Measurements from ENCODE around the gene OR9Q1. TPM values are rescaled to one million over a fixed set of nuclear protein-coding genes. Genes with fewer than 3 reads are reported as not detected.

Gene OR9Q1
- total RNA-seq, 1 donor from 2014 or later, result not detected

DNA sequence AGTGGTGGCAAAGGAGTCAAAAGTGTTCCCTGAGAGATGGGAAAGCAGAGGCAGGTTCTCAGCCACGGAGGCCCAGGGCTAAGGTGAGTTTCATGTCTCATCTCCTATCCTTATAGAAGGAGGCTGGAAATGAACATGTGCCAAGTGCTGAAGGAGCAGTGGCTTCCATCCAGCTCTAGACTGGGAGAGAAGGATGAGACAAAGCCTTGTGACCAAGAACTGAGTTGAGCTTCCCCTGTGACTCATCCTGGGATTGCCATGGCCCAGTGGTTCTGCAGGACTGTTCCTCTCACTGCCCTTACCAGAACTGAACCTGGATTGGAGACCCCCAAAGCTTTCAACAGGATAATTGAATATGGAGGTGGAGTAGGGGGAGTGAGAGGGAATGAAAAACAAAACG, 16.7 kb upstream of the OR9Q1 start:
- Histone ChIP-seq H3K4me3 (no peak overlapping the region), H3K36me3 (no peaks in the 10 kb centered on the region)
- peaks cover 5% of the 10 kb centered on the region for H3K27me3 Mint-ChIP-seq (ENCODE audit: insufficient read depth, low read depth)

DNA sequence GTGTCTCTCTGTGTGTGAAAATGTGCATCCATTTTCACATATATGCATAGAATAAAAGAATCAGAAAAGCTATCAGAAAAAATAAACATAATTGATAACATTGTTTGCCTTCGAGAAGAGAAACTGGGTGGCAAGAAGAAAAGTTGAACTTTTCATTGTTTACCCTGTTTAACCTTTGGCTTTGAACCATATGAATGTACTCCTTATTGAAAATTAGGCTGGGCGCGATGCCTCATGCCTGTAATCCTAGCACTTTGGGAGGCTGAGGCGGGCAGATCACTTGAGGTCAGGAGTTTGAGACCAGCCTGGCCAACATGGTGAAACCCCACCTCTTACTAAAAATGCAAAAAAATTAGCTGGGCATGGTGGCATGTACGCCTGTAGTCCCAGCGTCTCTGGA, 11.9 kb upstream of the OR9Q1 start:
- H3K27me3 ChIP-seq, result no peaks in the 10 kb centered on the region
- no peaks in the 10 kb centered on the region for H3K9me3 ChIP-seq (ENCODE audit: low read depth)
- H3K36me3 ChIP-seq, result no peaks in the 10 kb centered on the region
- no peaks in the 10 kb centered on the region for H3K36me3 Mint-ChIP-seq
- TF ChIP-seq EZH2phosphoT487 (IDR thresholded peaks at IDR 0.05), result no peak
- TF ChIP-seq EZH2 (IDR thresholded peaks at IDR 0.05), result no peak
- TF ChIP-seq CTCF (IDR thresholded peaks at IDR 0.05), result no peak
- H3F3A ChIP-seq (ENCODE audit: low read depth), result no peaks in the 10 kb centered on the region
- H2AFZ ChIP-seq (replicated peaks), result no peak overlapping the region
- H3K4me2 ChIP-seq, result no peak overlapping the region
- H3K4me1 ChIP-seq, result no peaks in the 10 kb centered on the region
- no peaks in the 10 kb centered on the region for H3K9me3 Mint-ChIP-seq
- no peak overlapping the region for H3K27ac Mint-ChIP-seq
- no peak overlapping the region for H3K4me3 Mint-ChIP-seq
- H4K20me1 ChIP-seq (ENCODE audit: low read depth), result no peaks in the 10 kb centered on the region
- no peaks in the 10 kb centered on the region for H3K4me1 Mint-ChIP-seq
- peaks cover under 1% of the 10 kb centered on the region for H3K27me3 Mint-ChIP-seq (ENCODE audit: insufficient read depth, low read depth)
- no peak overlapping the region for H3K4me3 ChIP-seq
- H3K9ac ChIP-seq, result no peak overlapping the region
- H3K79me2 ChIP-seq (ENCODE audit: low read depth), result no peaks in the 10 kb centered on the region
- no peak for DNase-seq (ENCODE audit: low spot score)
- H3K27ac ChIP-seq, result no peak overlapping the region

More for the DNA sequence above, 16.7 kb upstream of the OR9Q1 start:
- Histone ChIP-seq H3K79me2 (ENCODE audit: low read depth) (no peaks in the 10 kb centered on the region), H3K27ac (no peak overlapping the region), H2AFZ (replicated peaks) (peak overlapping the region; percentile 22), H3K27me3 (no peaks in the 10 kb centered on the region), H3K9ac (no peak overlapping the region), H4K20me1 (ENCODE audit: low read depth) (no peaks in the 10 kb centered on the region), H3F3A (ENCODE audit: low read depth) (no peaks in the 10 kb centered on the region), H3K4me2 (no peak overlapping the region), H3K9me3 (ENCODE audit: low read depth) (no peaks in the 10 kb centered on the region), H3K4me1 (peaks cover 8% of the 10 kb centered on the region)
- Mint-ChIP-seq H3K4me3 (no peak overlapping the region), H3K36me3 (no peaks in the 10 kb centered on the region), H3K9me3 (no peaks in the 10 kb centered on the region), H3K27ac (no peak overlapping the region), H3K4me1 (no peaks in the 10 kb centered on the region)
- no peak for TF ChIP-seq EZH2 (IDR thresholded peaks at IDR 0.05)
- TF ChIP-seq EZH2phosphoT487 (IDR thresholded peaks at IDR 0.05), result no peak
- TF ChIP-seq CTCF (IDR thresholded peaks at IDR 0.05), result no peak
- DNase-seq (ENCODE audit: low spot score), result no peak

DNA sequence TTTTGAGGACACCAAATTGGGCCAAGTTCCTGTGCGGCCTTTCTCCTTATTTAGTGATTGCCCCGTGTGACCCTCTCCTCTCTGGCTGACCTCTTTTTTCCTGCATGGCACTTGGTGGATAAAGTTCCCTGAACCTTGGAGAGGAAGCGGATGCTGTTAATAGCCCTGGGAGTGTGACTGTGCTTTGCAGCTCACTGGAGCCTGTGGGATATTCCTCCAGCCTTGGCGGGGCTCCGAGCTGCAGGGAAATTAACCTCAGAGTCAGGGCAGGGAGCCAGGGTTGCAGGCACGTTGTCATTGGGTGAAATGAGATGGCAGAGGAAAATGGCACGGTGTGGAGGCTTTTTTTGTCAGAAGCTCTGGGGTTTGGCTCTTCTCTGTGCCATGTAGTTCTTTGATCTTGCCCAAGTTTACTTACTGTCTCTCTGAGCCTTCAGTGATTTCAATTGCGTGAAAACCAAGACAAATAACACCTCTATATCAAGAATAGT, 965 bp downstream of the OR9Q1 start:
- Histone ChIP-seq H3K9ac (no peak overlapping the region), H2AFZ (replicated peaks) (no peak overlapping the region)
- H3K4me3 Mint-ChIP-seq, result no peak overlapping the region

More for the DNA sequence above, 965 bp downstream of the OR9Q1 start:
- TF ChIP-seq EZH2phosphoT487 (IDR thresholded peaks at IDR 0.05), result no peak
- TF ChIP-seq EZH2 (IDR thresholded peaks at IDR 0.05), result no peak
- no peak for TF ChIP-seq CTCF (IDR thresholded peaks at IDR 0.05)
- no peaks in the 10 kb centered on the region for H3K36me3 Mint-ChIP-seq
- H4K20me1 ChIP-seq (ENCODE audit: low read depth), result no peaks in the 10 kb centered on the region
- no peak for DNase-seq (ENCODE audit: low spot score)
- H3K4me3 ChIP-seq, result no peak overlapping the region
- H3K79me2 ChIP-seq (ENCODE audit: low read depth), result no peaks in the 10 kb centered on the region
- no peaks in the 10 kb centered on the region for H3K9me3 Mint-ChIP-seq
- no peak overlapping the region for H3K27ac ChIP-seq
- H3K27me3 Mint-ChIP-seq (ENCODE audit: insufficient read depth, low read depth), result no peaks in the 10 kb centered on the region
- no peaks in the 10 kb centered on the region for H3K9me3 ChIP-seq (ENCODE audit: low read depth)
- H3K27ac Mint-ChIP-seq, result no peak overlapping the region
- H3K4me1 Mint-ChIP-seq, result no peaks in the 10 kb centered on the region
- H3F3A ChIP-seq (ENCODE audit: low read depth), result no peaks in the 10 kb centered on the region
- H3K4me1 ChIP-seq, result no peaks in the 10 kb centered on the region
- no peak overlapping the region for H3K4me2 ChIP-seq
- H3K36me3 ChIP-seq, result no peaks in the 10 kb centered on the region
- no peaks in the 10 kb centered on the region for H3K27me3 ChIP-seq
